ENCODE results near the gene PWWP2B.
"Not testable (repeated sequence)": the region's sequence is repeated elsewhere in the genome, so short reads cannot be mapped to it uniquely, and the experiment has no call there.

- TF ChIP-seq CTCF (IDR thresholded peaks at IDR 0.05; ENCODE audit: low read depth, low read length, poor library complexity, severe bottlenecking); EZH2phosphoT487 (IDR thresholded peaks at IDR 0.05; ENCODE audit: borderline replicate concordance, low read length): not testable (repeated sequence)
These were observed 10.1 kb upstream of the PWWP2B start for GRCh38 chr10:132386896-132387295.
